Subcutaneous abdominal adipose tissue (tissue), 5 donors: Measurements from ENCODE around the gene DIP2C.
"Not testable (repeated sequence)": the region's sequence is repeated elsewhere in the genome, so short reads cannot be mapped to it uniquely, and the experiment has no call there.

ENCODE experiments used
- H3K27ac ChIP-seq: one replicate; pipeline ENCODE4 v1.7.0; 2013; ENCODE audit warnings: low read depth, mild to moderate bottlenecking, inconsistent platforms, low read length, moderate library complexity
- H3K27me3 ChIP-seq, 5 donors: one replicate each; pipeline ENCODE4 v1.7.0; 2013; ENCODE audit warnings: low read length in 5 of 5, inconsistent platforms in 1 of 5; ENCODE audit not compliant: control insufficient read depth in 5 of 5, insufficient read depth in 4 of 5
- H3K36me3 ChIP-seq, 5 donors: one replicate each; pipeline ENCODE4 v1.7.0; 2013; ENCODE audit warnings: low read length in 5 of 5; ENCODE audit not compliant: control insufficient read depth in 5 of 5, insufficient read depth in 5 of 5
- H3K4me1 ChIP-seq, 5 donors: one replicate each; pipeline ENCODE4 v1.7.0; 2013; ENCODE audit warnings: low read length in 5 of 5, mild to moderate bottlenecking in 3 of 5, moderate library complexity in 1 of 5; ENCODE audit not compliant: control insufficient read depth in 5 of 5, insufficient read depth in 5 of 5
- H3K4me3 ChIP-seq, 5 donors: one replicate each; pipeline ENCODE4 v1.7.0; 2013; ENCODE audit warnings: low read length in 5 of 5, low read depth in 1 of 5
- H3K9ac ChIP-seq, 5 donors: one replicate each; pipeline ENCODE4 v1.7.0; 2013; ENCODE audit warnings: low read length in 5 of 5, mild to moderate bottlenecking in 4 of 5, moderate library complexity in 3 of 5
- H3K9me3 ChIP-seq, 5 donors: one replicate each; pipeline ENCODE4 v1.7.0; 2013; ENCODE audit warnings: low read length in 5 of 5; ENCODE audit not compliant: control insufficient read depth in 5 of 5
- donor health status: healthy.
- donor health status: healthy.
- donor health status: healthy.
- donor health status: healthy.
- donor health status: healthy.

The DIP2C gene

DNA sequence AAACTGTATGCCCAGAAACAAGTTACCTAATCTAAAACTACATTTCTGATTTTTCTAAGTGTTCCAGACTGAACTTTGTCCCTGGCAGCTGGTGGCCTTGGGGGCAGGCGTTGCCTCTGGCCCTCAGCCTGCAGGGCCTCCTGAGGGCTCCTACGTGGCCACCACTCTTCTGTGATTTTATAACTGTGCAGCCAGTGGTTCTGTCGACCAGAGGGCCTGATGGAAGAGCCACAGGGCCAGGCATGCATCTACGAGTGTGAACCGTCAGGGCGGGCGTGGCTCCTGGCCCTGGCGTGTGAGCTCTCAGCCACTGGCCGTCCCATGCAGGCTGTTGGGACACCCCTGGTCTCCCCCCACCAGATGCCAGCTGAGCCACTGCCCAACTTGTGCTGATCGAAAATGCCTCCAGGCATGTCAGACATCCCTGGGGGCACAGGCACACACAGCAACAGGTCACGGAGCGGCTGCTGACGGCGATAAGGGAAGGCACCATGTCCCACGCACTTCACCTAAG is 380.8 kb downstream of the DIP2C start:
- no peaks in the 10 kb centered on the region for H3K9me3 ChIP-seq
- H3K4me1 ChIP-seq = peaks cover 2 to 56% (median 44%) of the 10 kb centered on the region in 5 donors
- H3K4me3 ChIP-seq = no peak overlapping the region
- peaks cover 0 to 63% (median 15%) of the 10 kb centered on the region in 5 donors for H3K36me3 ChIP-seq
- H3K27ac ChIP-seq = peak overlapping the region; percentile 94
- H3K27me3 ChIP-seq = no peaks in the 10 kb centered on the region
- H3K9ac ChIP-seq = peak overlapping the region in 2 of 5 donors; percentile 42 to 70

DNA sequence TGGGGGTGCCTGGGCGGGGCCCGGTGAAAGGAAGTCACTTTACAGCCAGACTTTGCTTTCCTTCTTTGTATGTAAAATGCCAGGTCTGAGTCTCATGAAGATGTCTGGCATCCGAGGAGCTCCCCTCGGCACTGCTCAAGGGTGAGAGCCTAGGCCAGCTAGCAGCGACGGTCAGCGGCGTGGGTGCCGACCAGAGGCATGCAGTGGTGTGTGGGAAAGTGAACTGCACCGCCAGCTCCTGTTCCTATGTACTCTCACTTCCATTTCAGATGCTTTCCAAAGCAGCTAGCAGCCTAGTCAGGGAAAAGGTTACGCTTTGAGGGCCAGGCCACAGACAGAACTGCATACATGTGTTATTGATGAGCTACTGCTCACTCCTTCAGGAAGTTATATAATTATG is 381.4 kb downstream of the DIP2C start:
- Histone ChIP-seq H3K27me3 (no peaks in the 10 kb centered on the region), H3K9ac (peak overlapping the region in 3 of 5 donors; percentile 33 to 70 (median 49)), H3K4me3 (no peak overlapping the region), H3K9me3 (no peaks in the 10 kb centered on the region), H3K4me1 (peaks cover 2 to 56% (median 44%) of the 10 kb centered on the region in 5 donors), H3K36me3 (peaks cover 0 to 61% (median 16%) of the 10 kb centered on the region in 5 donors), H3K27ac (peak overlapping the region; percentile 94)

DNA sequence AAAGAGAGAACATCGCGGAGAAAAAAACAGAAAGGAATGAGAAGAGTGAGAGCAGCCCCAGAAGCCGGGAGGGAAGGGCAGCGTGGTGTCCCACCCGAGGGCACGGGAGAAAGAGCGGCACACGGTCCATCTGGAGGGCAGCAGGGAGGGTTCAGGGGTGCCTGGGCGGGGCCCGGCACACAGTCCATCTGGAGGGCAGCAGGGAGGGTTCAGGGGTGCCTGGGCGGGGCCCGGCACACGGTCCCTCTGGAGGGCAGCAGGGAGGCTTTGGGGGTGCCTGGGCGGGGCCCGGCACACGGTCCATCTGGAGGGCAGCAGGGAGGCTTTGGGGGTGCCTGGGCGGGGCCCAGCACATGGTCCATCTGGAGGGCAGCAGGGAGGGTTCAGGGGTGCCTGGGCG is 381.8 kb downstream of the DIP2C start:
- no peaks in the 10 kb centered on the region for H3K27me3 ChIP-seq
- H3K9ac ChIP-seq = peak overlapping the region in 2 of 5 donors; percentile 49 to 70
- H3K36me3 ChIP-seq = peaks cover 0 to 65% (median 21%) of the 10 kb centered on the region in 5 donors
- H3K4me1 ChIP-seq = peaks cover 2 to 56% (median 44%) of the 10 kb centered on the region in 5 donors
- no peak overlapping the region for H3K4me3 ChIP-seq
- no peaks in the 10 kb centered on the region for H3K9me3 ChIP-seq
- peak overlapping the region; percentile 94 for H3K27ac ChIP-seq

DNA sequence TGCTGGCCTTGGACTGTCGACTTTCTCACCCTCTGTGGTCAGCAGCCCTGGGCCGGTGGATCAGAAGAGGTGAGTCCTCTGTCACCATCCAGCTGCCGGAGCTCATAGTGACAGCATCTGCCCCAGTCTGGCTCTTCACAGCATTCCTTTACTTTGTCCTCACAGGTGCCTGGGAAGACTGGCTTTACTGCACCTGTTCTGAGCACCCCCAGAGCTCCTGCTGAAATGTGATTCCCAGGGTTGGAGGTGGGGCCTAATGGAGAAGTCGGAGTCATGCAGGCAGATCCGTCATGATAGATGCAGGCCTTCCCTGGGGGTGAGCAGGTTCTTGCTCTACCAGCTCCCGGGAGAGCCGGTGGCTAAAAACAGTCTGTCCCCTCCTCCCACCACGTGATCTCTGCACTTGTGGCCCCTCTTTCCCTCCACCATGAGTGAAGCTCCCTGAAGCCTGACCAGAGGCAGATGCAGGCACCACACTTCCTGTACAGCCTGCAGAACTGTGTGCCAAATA is 382.7 kb downstream of the DIP2C start:
- Histone ChIP-seq H3K27ac (peak overlapping the region; percentile 94), H3K9ac (peak overlapping the region in 1 of 5 donors; percentile 16), H3K4me1 (peaks cover 2 to 56% (median 44%) of the 10 kb centered on the region in 5 donors), H3K4me3 (no peak overlapping the region), H3K27me3 (no peaks in the 10 kb centered on the region), H3K9me3 (no peaks in the 10 kb centered on the region), H3K36me3 (peaks cover 0 to 70% (median 29%) of the 10 kb centered on the region in 5 donors)

DNA sequence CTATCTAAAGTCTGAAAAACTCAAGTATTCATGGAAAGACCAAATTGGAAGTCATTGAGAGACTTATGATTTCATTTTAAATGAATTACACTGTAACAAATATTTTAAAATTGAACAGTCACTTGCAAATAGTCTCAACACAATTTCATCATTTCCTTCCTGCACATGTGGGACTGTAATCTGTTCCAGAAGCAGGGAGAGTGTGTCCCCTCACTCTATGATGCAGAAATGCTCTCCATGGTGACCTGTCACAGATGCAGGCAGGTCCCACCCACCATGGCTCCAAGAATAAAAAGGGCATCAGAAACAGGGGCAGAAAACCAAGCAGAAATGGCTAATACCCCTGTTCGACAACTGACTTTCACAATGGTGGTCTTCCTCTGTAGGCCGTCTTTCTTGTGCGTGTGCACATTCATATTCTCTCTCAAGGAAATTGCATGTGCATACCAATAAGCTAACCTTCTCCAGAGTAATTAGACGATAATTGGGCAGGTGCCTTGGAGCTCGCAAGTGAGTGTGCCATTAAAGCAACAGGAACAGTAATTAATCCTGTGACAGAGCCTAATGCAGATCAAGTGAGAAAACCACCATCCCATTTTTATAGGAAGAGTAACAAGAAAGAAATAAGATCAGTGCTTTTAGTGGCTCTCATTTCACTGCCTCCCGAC is 383.3 kb downstream of the DIP2C start:
- Histone ChIP-seq H3K9ac (no peak overlapping the region), H3K27ac (peak overlapping the region; percentile 33), H3K4me3 (no peak overlapping the region), H3K4me1 (peaks cover 2 to 53% (median 44%) of the 10 kb centered on the region in 5 donors), H3K27me3 (no peaks in the 10 kb centered on the region), H3K9me3 (no peaks in the 10 kb centered on the region), H3K36me3 (peaks cover 0 to 70% (median 34%) of the 10 kb centered on the region in 5 donors)

DNA sequence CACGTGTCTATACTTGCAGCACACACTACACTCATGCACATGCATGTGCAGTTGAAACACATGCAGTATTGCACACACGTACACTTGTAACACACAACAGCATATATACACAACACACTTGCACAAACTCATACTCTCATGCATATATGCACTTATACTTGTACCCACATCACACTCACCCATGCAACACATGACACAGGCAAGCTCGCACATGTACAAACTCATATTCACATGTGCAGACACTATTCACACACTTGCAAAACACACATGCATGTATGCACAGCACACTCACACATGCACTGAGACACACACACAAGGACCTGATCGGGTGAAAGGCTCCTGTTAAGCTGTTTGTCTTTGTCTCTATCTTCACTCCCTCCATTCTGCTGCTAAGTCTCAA is 384.4 kb downstream of the DIP2C start:
- H3K9me3 ChIP-seq = no peaks in the 10 kb centered on the region
- H3K4me3 ChIP-seq = no peak overlapping the region
- H3K27ac ChIP-seq = no peak overlapping the region
- no peak overlapping the region for H3K9ac ChIP-seq
- peaks cover 2 to 42% (median 38%) of the 10 kb centered on the region in 5 donors for H3K4me1 ChIP-seq
- peaks cover 0 to 68% (median 38%) of the 10 kb centered on the region in 5 donors for H3K36me3 ChIP-seq
- H3K27me3 ChIP-seq = no peaks in the 10 kb centered on the region

DNA sequence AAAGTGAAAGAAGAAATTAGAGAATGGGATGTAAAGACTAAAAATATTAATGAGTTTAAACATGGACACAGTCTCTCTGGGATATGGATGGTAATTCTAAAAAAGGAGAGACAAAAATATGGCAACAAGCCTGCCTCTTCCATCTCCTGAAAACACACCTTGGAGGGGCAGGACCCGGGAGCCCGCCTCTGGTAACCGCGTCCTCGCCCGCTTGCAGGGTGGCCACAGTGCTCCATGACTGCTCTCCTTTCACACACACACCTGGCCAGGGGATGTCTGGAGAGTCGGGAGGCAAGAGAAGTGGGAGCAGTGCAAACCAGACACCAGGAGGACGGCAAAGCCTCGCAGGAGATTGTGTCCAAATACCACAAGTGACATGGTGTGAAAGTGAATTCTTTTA is 387.9 kb downstream of the DIP2C start:
- H3K9ac ChIP-seq = no peak overlapping the region
- H3K9me3 ChIP-seq = no peaks in the 10 kb centered on the region
- no peak overlapping the region for H3K27ac ChIP-seq
- no peaks in the 10 kb centered on the region for H3K27me3 ChIP-seq
- H3K36me3 ChIP-seq = peaks cover 0 to 51% (median 33%) of the 10 kb centered on the region in 5 donors
- H3K4me3 ChIP-seq = no peak overlapping the region
- H3K4me1 ChIP-seq = peaks cover 0 to 16% (median 15%) of the 10 kb centered on the region in 5 donors

DNA sequence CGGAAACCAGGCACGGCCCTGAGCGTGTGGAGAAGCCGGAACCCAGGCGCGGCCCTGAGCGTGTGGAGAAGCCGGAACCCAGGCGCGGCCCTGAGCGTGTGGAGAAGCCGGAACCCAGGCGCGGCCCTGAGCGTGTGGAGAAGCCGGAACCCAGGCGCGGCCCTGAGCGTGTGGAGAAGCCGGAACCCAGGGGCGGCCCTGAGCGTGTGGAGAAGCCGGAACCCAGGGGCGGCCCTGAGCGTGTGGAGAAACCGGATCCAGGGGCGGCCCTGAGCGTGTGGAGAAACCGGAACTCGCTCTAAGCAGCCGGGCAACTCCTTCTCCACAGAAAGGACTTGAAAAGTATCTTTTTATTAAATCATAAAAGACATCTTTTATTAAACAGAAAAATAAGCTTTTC is 388.9 kb downstream of the DIP2C start:
- H3K4me3 ChIP-seq, H3K27ac ChIP-seq, H3K27me3 ChIP-seq, H3K9ac ChIP-seq, H3K9me3 ChIP-seq: not testable (repeated sequence)
- Histone ChIP-seq H3K4me1 (peaks cover 0 to 10% (median 8%) of the 10 kb centered on the region in 5 donors), H3K36me3 (peaks cover 0 to 46% (median 29%) of the 10 kb centered on the region in 5 donors)

DNA sequence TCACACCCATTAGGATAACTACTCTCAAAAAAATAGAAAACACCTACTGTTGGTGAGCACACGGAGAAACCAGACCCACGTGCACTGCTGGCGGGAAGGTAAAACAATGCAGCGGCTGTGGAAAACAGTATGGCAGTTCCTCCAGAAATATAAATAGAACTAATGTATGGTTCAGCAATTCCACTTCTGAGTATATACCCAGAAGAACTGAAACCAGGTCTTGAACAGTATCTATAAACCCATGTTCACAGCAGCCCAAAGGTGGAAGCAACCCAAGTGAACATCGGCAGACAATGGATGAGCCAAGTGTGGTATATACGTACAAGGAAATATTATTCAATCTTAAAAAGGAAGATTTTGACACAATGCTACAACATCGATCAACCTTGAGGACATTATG is 389.5 kb downstream of the DIP2C start:
- H3K4me3 ChIP-seq = no peak overlapping the region
- no peak overlapping the region for H3K27ac ChIP-seq
- H3K9ac ChIP-seq = no peak overlapping the region
- H3K4me1 ChIP-seq = peaks cover 0 to 10% (median 8%) of the 10 kb centered on the region in 5 donors
- H3K36me3 ChIP-seq = peaks cover 0 to 43% (median 27%) of the 10 kb centered on the region in 5 donors
- H3K27me3 ChIP-seq = no peaks in the 10 kb centered on the region
- H3K9me3 ChIP-seq = no peaks in the 10 kb centered on the region

DNA sequence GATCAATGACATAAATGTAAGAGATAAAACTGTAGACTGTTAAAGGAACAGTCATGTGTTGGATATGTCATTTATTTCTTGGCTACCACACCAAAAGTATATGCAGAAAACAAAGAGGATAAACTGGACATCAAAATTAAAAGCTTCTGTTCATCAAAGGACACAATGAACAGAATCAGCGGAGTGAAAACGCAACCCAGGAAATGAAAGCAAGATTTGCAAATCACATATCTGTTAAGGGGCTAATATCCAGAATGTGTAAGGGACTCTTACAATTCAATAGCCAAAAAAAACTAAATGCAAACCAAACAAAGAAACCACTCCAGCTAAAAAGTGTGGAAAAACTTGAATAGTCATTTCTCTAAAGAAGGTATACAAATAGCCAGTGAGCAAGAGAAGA is 390.0 kb downstream of the DIP2C start:
- no peak overlapping the region for H3K4me3 ChIP-seq
- H3K4me1 ChIP-seq = peaks cover 0 to 10% (median 8%) of the 10 kb centered on the region in 5 donors
- H3K36me3 ChIP-seq = peaks cover 0 to 41% (median 24%) of the 10 kb centered on the region in 5 donors
- no peaks in the 10 kb centered on the region for H3K27me3 ChIP-seq
- H3K9ac ChIP-seq = no peak overlapping the region
- no peak overlapping the region for H3K27ac ChIP-seq
- no peaks in the 10 kb centered on the region for H3K9me3 ChIP-seq
